Tracheal epithelial cell (primary cell): ENCODE measurements around the gene TBC1D5. TPM values are rescaled to one million over a fixed set of nuclear protein-coding genes. Genes with fewer than 3 reads are reported as not detected.

Source experiments
- total RNA-seq: library from RNA; depleted of rRNA; stranded (reverse); fragments of >200 nt; gene quantifications from 2 replicates; pipeline ENCODE4 v1.2.1, GENCODE V29; 2014

The TBC1D5 gene
- total RNA-seq, result 87.5 and 113 TPM in 2 replicates

GRCh38 chr3:17742102-17742879 is at the start of gene TBC1D5:
TSS of gene TBC1D5 (minus strand) at chr3:17742631. CDS start at chr3:17508570, 234,061 bp downstream.

